K562 (cell line): ENCODE measurements around the gene JUND. TPM values are rescaled to one million over a fixed set of nuclear protein-coding genes. Genes with fewer than 3 reads are reported as not detected.

ENCODE experiments used
- ATAC-seq: fragments of 200-7000 bp; cut with Tn5 transposase; 3 replicates; pipeline ENCODE4 v1.9.1; 2020; ENCODE audit warnings: moderate library complexity
- BruUV-seq: library from RNA; stranded (reverse); fragments of 400-500 nt; replicated peaks from 2 replicates; lab custom pipeline; 2021; lab: Mats Ljungman, UMichigan
- CTCF ChIA-PET: fragments of 300-600 bp; formaldehyde crosslinking; extraction: SDS; loops from one replicate; lab custom pipeline; 2021; ENCODE audit warnings: low intra/inter-chr PET ratio; lab: Yijun Ruan, JAX
- POLR2A ChIA-PET: fragments of 300-600, 350-650 bp; sonication (Branson Sonifier 250); formaldehyde crosslinking; extraction: SDS; loops from one replicate; lab custom pipeline; 2021; ENCODE audit warnings: antibody characterized with exemption, inconsistent platforms; lab: Yijun Ruan, JAX
- DNase-seq, 4 experiments: peaks; one replicate each; pipeline versions ENCODE4 v3.0.0 to v3.0.0-alpha.2; 2011 to 2018; ENCODE audit warnings: low spot score in 3 of 4, mixed read lengths in 3 of 4; ENCODE audit errors: extremely low read depth in 1 of 4
- FAIRE-seq: peaks from 2 replicates; lab custom pipeline; 2011; peaks lifted over from hg19 to GRCh38; lab: Jason Lieb, UNC
- H2AFZ ChIP-seq: 2 replicates; pipeline ENCODE4 v1.6.0; 2011; ENCODE audit warnings: low read depth, low read length, control low read depth, inconsistent platforms
- H3K27ac ChIP-seq: fragments of 200-600 bp; 3 replicates; pipeline ENCODE4 v1.8.0; 2011; ENCODE audit warnings: low read depth, mild to moderate bottlenecking, control low read depth, inconsistent platforms, low read length, moderate library complexity, mixed read lengths; ENCODE audit errors: extremely low read depth
- H3K27me3 ChIP-seq, 2 experiments: fragments of 300-600 bp in 1 of 2; 2 replicates in 1 of 2; 3 replicates in 1 of 2; pipeline versions ENCODE4 v1.6.0 to v1.8.0; 2011; ENCODE audit warnings: inconsistent platforms in 2 of 2, low read length in 2 of 2, mild to moderate bottlenecking in 1 of 2, mixed read lengths in 1 of 2, moderate library complexity in 1 of 2; ENCODE audit not compliant: control insufficient read depth in 2 of 2, insufficient read depth in 2 of 2
- H3K36me3 ChIP-seq: fragments of 300-600 bp; 3 replicates; pipeline ENCODE4 v1.8.0; 2011; ENCODE audit warnings: mild to moderate bottlenecking, low read length, inconsistent platforms; ENCODE audit not compliant: control insufficient read depth, insufficient read depth
- H3K4me1 ChIP-seq, 2 experiments: fragments of 200-600 bp in 1 of 2; replicated peaks in 1 of 2; 2 replicates in 1 of 2; 3 replicates in 1 of 2; pipeline versions ENCODE4 v1.5.1 to v1.8.0; 2011; ENCODE audit warnings: inconsistent platforms in 2 of 2, low read length in 2 of 2, mild to moderate bottlenecking in 1 of 2, mixed read lengths in 1 of 2, moderate library complexity in 1 of 2; ENCODE audit not compliant: control insufficient read depth in 2 of 2, insufficient read depth in 2 of 2
- H3K4me2 ChIP-seq: 2 replicates; pipeline ENCODE4 v1.6.1; 2011; ENCODE audit warnings: low read length, control low read depth, inconsistent platforms, mixed read lengths; ENCODE audit not compliant: insufficient read depth
- H3K4me3 ChIP-seq: fragments of 200-600 bp; sonication (generic), shearing (Covaris generic); 2 replicates; pipeline ENCODE4 v1.5.1; 2016; ENCODE audit warnings: control low read depth, inconsistent platforms
- H3K79me2 ChIP-seq: fragments of 200-600 bp; 3 replicates; pipeline ENCODE4 v1.8.0; 2011; ENCODE audit warnings: low read length, inconsistent platforms; ENCODE audit not compliant: control insufficient read depth, insufficient read depth
- H3K9ac ChIP-seq, 2 experiments: 2 replicates each; pipeline versions ENCODE4 v1.6.0 to v1.6.1; 2011; ENCODE audit warnings: low read depth in 2 of 2, low read length in 2 of 2, control low read depth in 1 of 2, inconsistent platforms in 1 of 2, mild to moderate bottlenecking in 1 of 2, mixed read lengths in 1 of 2; ENCODE audit not compliant: insufficient read depth in 1 of 2
- H3K9me1 ChIP-seq: one replicate; pipeline ENCODE4 v1.6.0; 2011; ENCODE audit warnings: inconsistent platforms, mild to moderate bottlenecking, low read length, moderate library complexity; ENCODE audit not compliant: control insufficient read depth, insufficient read depth
- H3K9me3 ChIP-seq: replicated peaks from 2 replicates; pipeline ENCODE4 v1.5.1; 2011; ENCODE audit warnings: low read depth, low read length, inconsistent platforms; ENCODE audit not compliant: control insufficient read depth, insufficient read depth
- H4K20me1 ChIP-seq: replicated peaks from 2 replicates; pipeline ENCODE4 v1.6.1; 2011; ENCODE audit warnings: low read length, inconsistent platforms, mixed read lengths; ENCODE audit not compliant: control insufficient read depth, insufficient read depth
- ARID1B ChIP-seq: fragments of 450-650 bp; IDR thresholded peaks from 2 replicates; pipeline ENCODE4 v1.6.1; 2016; ENCODE audit warnings: antibody characterized with exemption, mild to moderate bottlenecking, inconsistent platforms
- ELK1 ChIP-seq: sonication (generic); formaldehyde crosslinking; IDR thresholded peaks from 2 replicates; pipeline ENCODE4 v1.8.1; 2022; ENCODE audit warnings: missing genetic modification reagents
- EP400 ChIP-seq: fragments of 450-650 bp; IDR thresholded peaks from 2 replicates; pipeline ENCODE4 v1.6.1; 2017; ENCODE audit warnings: antibody characterized with exemption, mild to moderate bottlenecking, moderate library complexity
- ESRRB ChIP-seq: fragments of 250-450 bp; sonication (Bioruptor Pico); IDR thresholded peaks from 2 replicates; pipeline ENCODE4 v1.5.0; 2020; ENCODE audit warnings: mild to moderate bottlenecking, moderate library complexity, borderline replicate concordance
- HMG20A ChIP-seq: fragments of 450-650 bp; formaldehyde crosslinking; conservative IDR thresholded peaks from 2 replicates; pipeline ENCODE4 v1.4.0; 2020; ENCODE audit warnings: mild to moderate bottlenecking, mixed read lengths
- ILK ChIP-seq: fragments of 450-650 bp; IDR thresholded peaks from 2 replicates; pipeline ENCODE4 v1.6.1; 2016; ENCODE audit warnings: missing genetic modification characterization, low read depth, mild to moderate bottlenecking, missing compliant biosample characterization, moderate library complexity, borderline replicate concordance
- MEIS2 ChIP-seq: fragments of 450-650 bp; IDR thresholded peaks from 2 replicates; pipeline ENCODE4 v1.6.1; 2014; ENCODE audit warnings: mild to moderate bottlenecking; ENCODE audit not compliant: partially characterized antibody
- NBN ChIP-seq: fragments of 450-650 bp; IDR thresholded peaks from 2 replicates; pipeline ENCODE4 v1.6.1; 2016; ENCODE audit warnings: low read depth, mild to moderate bottlenecking
- NR2C2 ChIP-seq, 2 experiments: fragments of 200-800 bp in 1 of 2; sonication (Bioruptor generic) in 1 of 2; sonication (generic) in 1 of 2; formaldehyde crosslinking in 1 of 2; IDR thresholded peaks; 2 replicates each; pipeline versions ENCODE4 v1.6.1 to v1.8.0; 2016 to 2022; ENCODE audit warnings: mild to moderate bottlenecking in 1 of 2, missing compliant biosample characterization in 1 of 2, missing genetic modification characterization in 1 of 2, missing genetic modification reagents in 1 of 2
- SP2 ChIP-seq: IDR thresholded peaks from 2 replicates; pipeline ENCODE4 v1.6.1; 2011; ENCODE audit warnings: mild to moderate bottlenecking, low read depth, low read length, moderate library complexity; ENCODE audit not compliant: poor library complexity, severe bottlenecking; ENCODE audit errors: extremely low read depth
- ZBTB43 ChIP-seq: sonication (generic); formaldehyde crosslinking; IDR thresholded peaks from 2 replicates; pipeline ENCODE4 v1.8.0; 2023; ENCODE audit warnings: mild to moderate bottlenecking, missing genetic modification reagents
- ZBTB9 ChIP-seq: fragments of 450-650 bp; formaldehyde crosslinking; IDR thresholded peaks from 2 replicates; pipeline ENCODE4 v1.4.0; 2020; ENCODE audit warnings: mild to moderate bottlenecking, moderate library complexity
- WGBS: fragments of 100-300 bp; shearing (Covaris generic); methylation state at CpG from one replicate; pipeline ENCODE4 v1.1.6; 2016; ENCODE audit warnings: low coverage, mixed read lengths; ENCODE audit not compliant: insufficient coverage; ENCODE audit errors: missing lambda C conversion rate; 5-methylcytosine and 5-hydroxymethylcytosine counted together
- in situ Hi-C: fragments of 300-500 bp; cut with MboI; formaldehyde crosslinking; loops from 4 replicates; pipeline ENCODE4 v1.15.0; 2018; ENCODE audit warnings: inconsistent platforms, mixed read lengths
- intact Hi-C: fragments of 100-400 bp; cut with micrococcal nuclease; formaldehyde crosslinking; loops from 2 replicates; pipeline ENCODE4 v1.14.2; 2022
- polyA plus RNA-seq, 8 experiments: library from polyadenylated mRNA; depleted of rRNA in 4 of 8; stranded (reverse) in 5 of 8; unstranded in 3 of 8; fragments of >200 nt; fragmentation: Nextera tagmentation in 2 of 8; fragmentation: Illumina TruSeq in 1 of 8; extraction: Ambion mirVana in 2 of 8; extraction: Trizol in 1 of 8; gene quantifications; 2 replicates each; pipeline versions ENCODE4 v1.2.1 to v1.2.3, GENCODE V29; 2011 to 2014; ENCODE audit warnings: inconsistent platforms in 1 of 8, missing spikeins in 1 of 8
- total RNA-seq, 7 experiments: library from RNA; depleted of rRNA in 6 of 7; stranded (reverse); fragments of >200 nt in 6 of 7; fragmentation: Illumina TruSeq in 2 of 7; extraction: Trizol in 2 of 7; gene quantifications; 2 replicates each; pipeline versions ENCODE4 v1.2.1 to v1.2.3, GENCODE V29; 2011 to 2021; ENCODE audit warnings: low replicate concordance in 1 of 7
- TF ChIP-seq, protein P1 (sequence below): fragments of 250-450 bp; sonication (Bioruptor Pico); IDR thresholded peaks from 2 replicates; pipeline ENCODE4 v1.4.0; 2020; ENCODE audit warnings: mild to moderate bottlenecking

Gene JUND
- total and polyA plus RNA-seq, 9 of the 15 experiments (the other 6 are each of a cell fraction or from before 2014, with no cell fraction given), result 6.4 to 286 (median 42.3) TPM

- TF ChIP-seq ILK (tag), result no peak
- peak; percentile 47 for TF ChIP-seq ARID1B
- TF ChIP-seq SP2, result peak; percentile 33
- no peak for TF ChIP-seq ELK1 (CRISPR knock-in tag)
- TF ChIP-seq, protein P1, sequence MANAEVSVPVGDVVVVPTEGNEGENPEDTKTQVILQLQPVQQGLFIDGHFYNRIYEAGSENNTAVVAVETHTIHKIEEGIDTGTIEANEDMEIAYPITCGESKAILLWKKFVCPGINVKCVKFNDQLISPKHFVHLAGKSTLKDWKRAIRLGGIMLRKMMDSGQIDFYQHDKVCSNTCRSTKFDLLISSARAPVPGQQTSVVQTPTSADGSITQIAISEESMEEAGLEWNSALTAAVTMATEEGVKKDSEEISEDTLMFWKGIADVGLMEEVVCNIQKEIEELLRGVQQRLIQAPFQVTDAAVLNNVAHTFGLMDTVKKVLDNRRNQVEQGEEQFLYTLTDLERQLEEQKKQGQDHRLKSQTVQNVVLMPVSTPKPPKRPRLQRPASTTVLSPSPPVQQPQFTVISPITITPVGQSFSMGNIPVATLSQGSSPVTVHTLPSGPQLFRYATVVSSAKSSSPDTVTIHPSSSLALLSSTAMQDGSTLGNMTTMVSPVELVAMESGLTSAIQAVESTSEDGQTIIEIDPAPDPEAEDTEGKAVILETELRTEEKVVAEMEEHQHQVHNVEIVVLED (CRISPR knock-in tag), result peak; percentile 28; the same call in 1 of the 2 replicates
Measured at GRCh38 chr19:18279516-18280246, 1.7 kb downstream of the JUND start (continued).

GRCh38 chr19:18279266-18279515, 2.2 kb downstream of the JUND start:
- ATAC-seq (no peak), DNase-seq (no peak), FAIRE-seq (no peak)
- POLR2A ChIA-PET, result interaction anchor here (0.5 to 8.5 kb wide), 41 partner anchors 10 to 530 kb away, joined by 3 to 122 read pairs (median 7); partner anchors contain the start of genes GDF15, LSM4, MPV17L2 and PGPEP1
- H3K36me3 ChIP-seq, result peaks cover 21% of the 10 kb centered on the region
- peak overlapping the region; percentile 100 for H3K4me3 ChIP-seq
- H3K27me3 ChIP-seq, result no peaks in the 10 kb centered on the region
- 1% methylated on average over 5 of the region's 5 CpGs for WGBS
- no peak overlapping the region for H2AFZ ChIP-seq
- intact Hi-C loops (loop anchor here (1.0 kb wide), 1 partner anchor 44 kb away; the partner anchor contains the start of gene LSM4), in situ Hi-C loops (loop anchor here (5.0 kb wide), 1 partner anchor 43 kb away; the partner anchor contains the start of gene LSM4)
- peaks cover 47% of the 10 kb centered on the region for H3K79me2 ChIP-seq
- H3K27ac ChIP-seq, result peak overlapping the region; percentile 99
- H3K9me1 ChIP-seq, result peaks cover 15% of the 10 kb centered on the region
- peaks cover 27 to 67% of the 10 kb centered on the region in 2 experiments for H3K4me1 ChIP-seq
- BruUV-seq, result no TSS peak
- H3K9ac ChIP-seq, result peak overlapping the region; percentile 99 to 100
- peak overlapping the region; percentile 99 for H3K4me2 ChIP-seq
- H3K9me3 ChIP-seq, result no peaks in the 10 kb centered on the region
- H4K20me1 ChIP-seq, result peaks cover 26% of the 10 kb centered on the region
- CTCF ChIA-PET, result interaction anchor here (0.6 to 2.2 kb wide), 4 partner anchors 45 to 79 kb away, joined by 3 to 11 read pairs (median 5); no protein-coding TSS in a partner anchor
- no peak for TF ChIP-seq MEIS2
- 0 out of 2 replicates have a peak, but pooled peaks have one; percentile 76 for TF ChIP-seq ESRRB
- TF ChIP-seq NR2C2 (CRISPR knock-in tag; IDR thresholded peaks at IDR 0.05), result no peak
- 0 out of 2 replicates have a peak, but pooled peaks have one; percentile 33 for TF ChIP-seq NR2C2 (tag; IDR thresholded peaks at IDR 0.05)
- TF ChIP-seq HMG20A, result no peak
- 0 out of 2 replicates have a peak, but pooled peaks have one; percentile 0 for TF ChIP-seq ZBTB9
- no peak for TF ChIP-seq NBN
- no peak for TF ChIP-seq ZBTB43 (CRISPR knock-in tag)
- TF ChIP-seq EP400, result no peak
